ENCODE results near the gene SEPTIN6. TPM values are rescaled to one million over a fixed set of nuclear protein-coding genes. Genes with fewer than 3 reads are reported as not detected.

Gene SEPTIN6
- total and polyA plus RNA-seq, 2 of the 13 experiments (the other 11 are each of a cell fraction or from before 2014, with no cell fraction given) = 21.7 to 38.3 TPM

DNA sequence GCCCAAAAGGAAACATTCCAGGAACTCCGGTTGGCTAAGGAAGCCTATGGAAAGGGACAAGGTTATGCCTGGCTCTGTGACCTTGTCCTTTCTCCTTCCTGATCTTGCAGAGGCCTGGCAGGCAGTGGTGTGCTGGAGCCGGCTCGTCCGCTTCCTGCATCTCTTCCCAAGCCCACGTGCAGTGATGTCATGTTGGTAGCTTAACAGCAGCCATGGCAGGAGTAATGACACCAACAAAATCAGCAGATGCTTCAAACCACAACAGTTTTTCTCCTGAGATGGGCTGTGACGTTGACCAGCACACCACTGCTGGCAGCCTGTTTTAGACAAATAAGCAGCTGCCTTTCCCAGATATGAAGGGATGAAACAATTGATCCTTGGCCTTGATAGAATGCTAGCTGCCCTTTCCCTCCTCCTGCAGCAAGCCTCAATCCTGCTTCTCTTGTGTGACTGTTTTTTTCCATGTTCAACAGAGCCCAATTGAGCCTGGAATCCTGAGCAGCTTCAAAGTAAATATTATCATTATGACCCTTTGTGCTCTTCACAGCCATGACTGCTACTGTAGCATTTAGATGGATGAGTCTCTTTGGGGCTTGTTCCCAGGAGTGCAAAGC, 23.4 kb downstream of the SEPTIN6 start (continued):
- TF ChIP-seq ZNF20 (CRISPR knock-in tag; IDR thresholded peaks at IDR 0.05) = no peak
- TF ChIP-seq ZNF512B (CRISPR knock-in tag; IDR thresholded peaks at IDR 0.05; ENCODE audit: borderline replicate concordance) = no peak
- no peak for TF ChIP-seq ZSCAN21 (CRISPR knock-in tag; IDR thresholded peaks at IDR 0.05; ENCODE audit: borderline replicate concordance)
- TF ChIP-seq ELF4 (CRISPR knock-in tag; IDR thresholded peaks at IDR 0.05; ENCODE audit: borderline replicate concordance) = no peak
- no peak for TF ChIP-seq ZNF891 (CRISPR knock-in tag; IDR thresholded peaks at IDR 0.05)
- TF ChIP-seq ZNF331 (CRISPR knock-in tag; IDR thresholded peaks at IDR 0.05) = no peak
- no peak for TF ChIP-seq SP5 (CRISPR knock-in tag; IDR thresholded peaks at IDR 0.05; ENCODE audit: borderline replicate concordance, low read depth)
- TF ChIP-seq ZFX (CRISPR knock-in tag; IDR thresholded peaks at IDR 0.05; ENCODE audit: low read depth) = no peak
- TF ChIP-seq SETDB1 (CRISPR knock-in tag; IDR thresholded peaks at IDR 0.05; ENCODE audit: borderline replicate concordance) = no peak
- TF ChIP-seq, protein P1, sequence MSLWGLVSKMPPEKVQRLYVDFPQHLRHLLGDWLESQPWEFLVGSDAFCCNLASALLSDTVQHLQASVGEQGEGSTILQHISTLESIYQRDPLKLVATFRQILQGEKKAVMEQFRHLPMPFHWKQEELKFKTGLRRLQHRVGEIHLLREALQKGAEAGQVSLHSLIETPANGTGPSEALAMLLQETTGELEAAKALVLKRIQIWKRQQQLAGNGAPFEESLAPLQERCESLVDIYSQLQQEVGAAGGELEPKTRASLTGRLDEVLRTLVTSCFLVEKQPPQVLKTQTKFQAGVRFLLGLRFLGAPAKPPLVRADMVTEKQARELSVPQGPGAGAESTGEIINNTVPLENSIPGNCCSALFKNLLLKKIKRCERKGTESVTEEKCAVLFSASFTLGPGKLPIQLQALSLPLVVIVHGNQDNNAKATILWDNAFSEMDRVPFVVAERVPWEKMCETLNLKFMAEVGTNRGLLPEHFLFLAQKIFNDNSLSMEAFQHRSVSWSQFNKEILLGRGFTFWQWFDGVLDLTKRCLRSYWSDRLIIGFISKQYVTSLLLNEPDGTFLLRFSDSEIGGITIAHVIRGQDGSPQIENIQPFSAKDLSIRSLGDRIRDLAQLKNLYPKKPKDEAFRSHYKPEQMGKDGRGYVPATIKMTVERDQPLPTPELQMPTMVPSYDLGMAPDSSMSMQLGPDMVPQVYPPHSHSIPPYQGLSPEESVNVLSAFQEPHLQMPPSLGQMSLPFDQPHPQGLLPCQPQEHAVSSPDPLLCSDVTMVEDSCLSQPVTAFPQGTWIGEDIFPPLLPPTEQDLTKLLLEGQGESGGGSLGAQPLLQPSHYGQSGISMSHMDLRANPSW (CRISPR knock-in tag; IDR thresholded peaks at IDR 0.05; ENCODE audit: borderline replicate concordance) = no peak
- TF ChIP-seq, protein P2, sequence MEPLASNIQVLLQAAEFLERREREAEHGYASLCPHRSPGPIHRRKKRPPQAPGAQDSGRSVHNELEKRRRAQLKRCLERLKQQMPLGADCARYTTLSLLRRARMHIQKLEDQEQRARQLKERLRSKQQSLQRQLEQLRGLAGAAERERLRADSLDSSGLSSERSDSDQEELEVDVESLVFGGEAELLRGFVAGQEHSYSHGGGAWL (CRISPR knock-in tag; IDR thresholded peaks at IDR 0.05) = no peak
- no peak for TF ChIP-seq CAMTA2 (CRISPR knock-in tag; IDR thresholded peaks at IDR 0.05; ENCODE audit: borderline replicate concordance)
- TF ChIP-seq ZBTB14 (CRISPR knock-in tag; IDR thresholded peaks at IDR 0.05) = no peak
- no peak for TF ChIP-seq ZNF577 (CRISPR knock-in tag; IDR thresholded peaks at IDR 0.05; ENCODE audit: borderline replicate concordance, low read depth)
- TF ChIP-seq ARHGAP35 (CRISPR knock-in tag; IDR thresholded peaks at IDR 0.05; ENCODE audit: borderline replicate concordance) = no peak

Measured in HepG2 (cell line).